H1 (cell line): ENCODE data around the gene NEURL4. TPM values are rescaled to one million over a fixed set of nuclear protein-coding genes. Genes with fewer than 3 reads are reported as not detected.

Source experiments
- CTCF ChIA-PET: fragments of 300-600 bp; sonication (Branson Sonifier 250); formaldehyde crosslinking; loops from one replicate; lab custom pipeline; 2021; ENCODE audit not compliant: partially characterized antibody; lab: Charles Lee
- POLR2A ChIA-PET: fragments of 300-600 bp; sonication (Branson Sonifier 250); formaldehyde crosslinking; loops from one replicate; lab custom pipeline; 2021; ENCODE audit warnings: inconsistent platforms; ENCODE audit not compliant: partially characterized antibody; lab: Charles Lee
- DNase-seq, 2 experiments: peaks; one replicate each; pipeline versions ENCODE4 v3.0.0 to v3.0.0-alpha.2; 2010 to 2022; ENCODE audit warnings: low spot score in 2 of 2, low read depth in 1 of 2, mixed read lengths in 1 of 2
- FAIRE-seq: peaks from 2 replicates; lab custom pipeline; 2011; peaks lifted over from hg19 to GRCh38; lab: Jason Lieb, UNC
- H2AFZ ChIP-seq: 2 replicates; pipeline ENCODE4 v1.8.1; 2012; ENCODE audit warnings: low read length, inconsistent platforms
- H2AK5ac ChIP-seq: 2 replicates; pipeline ENCODE4 v1.6.1; 2013; ENCODE audit warnings: low read depth, low read length
- H2BK120ac ChIP-seq: replicated peaks from 2 replicates; pipeline ENCODE3; 2013; ENCODE audit warnings: low read depth, low read length, inconsistent platforms
- H2BK12ac ChIP-seq: 2 replicates; pipeline ENCODE4 v1.6.1; 2013; ENCODE audit warnings: low read depth, low read length
- H2BK15ac ChIP-seq: 2 replicates; pipeline ENCODE4 v1.6.1; 2013; ENCODE audit warnings: low read length
- H2BK20ac ChIP-seq: 2 replicates; pipeline ENCODE4 v1.6.1; 2013; ENCODE audit warnings: low read length
- H2BK5ac ChIP-seq: 2 replicates; pipeline ENCODE4 v1.6.1; 2013; ENCODE audit warnings: low read depth, low read length
- H3K14ac ChIP-seq: 2 replicates; pipeline ENCODE4 v1.6.1; 2013; ENCODE audit warnings: inconsistent platforms; ENCODE audit not compliant: insufficient read length
- H3K18ac ChIP-seq: 2 replicates; pipeline ENCODE4 v1.6.1; 2013; ENCODE audit warnings: low read length; ENCODE audit errors: extremely low read depth
- H3K23ac ChIP-seq: 2 replicates; pipeline ENCODE4 v1.6.1; 2013; ENCODE audit warnings: inconsistent platforms; ENCODE audit not compliant: insufficient read length
- H3K23me2 ChIP-seq: 2 replicates; pipeline ENCODE4 v1.6.1; 2013; ENCODE audit warnings: low read depth, low read length
- H3K27ac ChIP-seq: 2 replicates; pipeline ENCODE4 v1.6.1; 2011; ENCODE audit warnings: low read depth, low read length, inconsistent platforms
- H3K27me3 ChIP-seq, 4 experiments: replicated peaks in 1 of 4; 1 replicate in 1 of 4; 2 replicates in 3 of 4; pipeline versions ENCODE4 v1.6.1 to v1.8.1; 2011 to 2013; ENCODE audit warnings: low read length in 3 of 4, mild to moderate bottlenecking in 3 of 4, inconsistent platforms in 2 of 4, mixed read lengths in 2 of 4, moderate library complexity in 1 of 4; ENCODE audit not compliant: control insufficient read depth in 3 of 4, insufficient read depth in 3 of 4; ENCODE audit errors: extremely low read depth in 1 of 4
- H3K36me3 ChIP-seq, 4 experiments: 2 replicates each; pipeline versions ENCODE4 v1.6.1 to v1.8.1; 2011 to 2013; ENCODE audit warnings: mild to moderate bottlenecking in 4 of 4, low read length in 3 of 4, moderate library complexity in 2 of 4, control low read depth in 1 of 4, inconsistent platforms in 1 of 4; ENCODE audit not compliant: insufficient read depth in 4 of 4, control insufficient read depth in 2 of 4
- H3K4ac ChIP-seq: replicated peaks from 2 replicates; pipeline ENCODE3; 2013; ENCODE audit warnings: low read length, low read depth, mixed read lengths, inconsistent platforms; ENCODE audit not compliant: insufficient read length
- H3K4me1 ChIP-seq, 4 experiments: replicated peaks in 1 of 4; 1 replicate in 1 of 4; 2 replicates in 3 of 4; pipeline versions ENCODE4 v1.6.1 to v1.8.1; 2011 to 2013; ENCODE audit warnings: low read length in 3 of 4, inconsistent platforms in 2 of 4, mixed read lengths in 1 of 4; ENCODE audit not compliant: insufficient read depth in 4 of 4, control insufficient read depth in 3 of 4
- H3K4me2 ChIP-seq, 2 experiments: 2 replicates each; pipeline versions ENCODE4 v1.6.1 to v1.8.1; 2011 to 2013; ENCODE audit warnings: low read depth in 2 of 2, low read length in 2 of 2, control low read depth in 1 of 2, inconsistent platforms in 1 of 2, mild to moderate bottlenecking in 1 of 2; ENCODE audit not compliant: insufficient read depth in 1 of 2
- H3K4me3 ChIP-seq, 4 experiments: fragments of 200-600, 300-600 bp in 1 of 4; sonication (generic), shearing (Covaris generic), sonication (Bioruptor Twin) in 1 of 4; 2 replicates each; pipeline versions ENCODE4 v1.5.1 to v1.8.1; 2011 to 2016; ENCODE audit warnings: low read length in 4 of 4, low read depth in 3 of 4, control low read depth in 2 of 4, inconsistent platforms in 2 of 4, mild to moderate bottlenecking in 2 of 4, mixed read lengths in 1 of 4, moderate library complexity in 1 of 4; ENCODE audit not compliant: insufficient read depth in 2 of 4; ENCODE audit errors: extremely low read depth in 1 of 4
- H3K56ac ChIP-seq: replicated peaks from 2 replicates; pipeline ENCODE3; 2013; ENCODE audit warnings: low read depth, mild to moderate bottlenecking, mixed read lengths, low read length, inconsistent platforms; ENCODE audit not compliant: insufficient read length
- H3K79me1 ChIP-seq: 2 replicates; pipeline ENCODE4 v1.6.1; 2013; ENCODE audit warnings: low read depth, low read length, control low read depth
- H3K79me2 ChIP-seq, 2 experiments: 2 replicates each; pipeline versions ENCODE4 v1.6.1 to v1.8.1; 2012 to 2013; ENCODE audit warnings: low read length in 2 of 2, mild to moderate bottlenecking in 2 of 2, inconsistent platforms in 1 of 2; ENCODE audit not compliant: insufficient read depth in 2 of 2, control insufficient read depth in 1 of 2
- H3K9ac ChIP-seq, 4 experiments: replicated peaks in 1 of 4; 1 replicate in 1 of 4; 2 replicates in 3 of 4; pipeline versions ENCODE4 v1.6.1 to v1.8.1; 2011 to 2013; ENCODE audit warnings: low read depth in 3 of 4, low read length in 3 of 4, control low read depth in 2 of 4, mild to moderate bottlenecking in 2 of 4, moderate library complexity in 2 of 4, inconsistent platforms in 1 of 4; ENCODE audit errors: extremely low read depth in 1 of 4
- H3K9me3 ChIP-seq, 2 experiments: 2 replicates each; pipeline versions ENCODE4 v1.6.1 to v1.8.1; 2012 to 2013; ENCODE audit warnings: mild to moderate bottlenecking in 2 of 2, moderate library complexity in 2 of 2, control low read depth in 1 of 2, inconsistent platforms in 1 of 2, low read depth in 1 of 2, low read length in 1 of 2, mixed read lengths in 1 of 2; ENCODE audit not compliant: insufficient read depth in 2 of 2
- H4K20me1 ChIP-seq, 2 experiments: replicated peaks in 1 of 2; 2 replicates each; pipeline versions ENCODE3 to v1.8.1; 2011 to 2013; ENCODE audit warnings: inconsistent platforms in 2 of 2, low read length in 2 of 2, mild to moderate bottlenecking in 1 of 2; ENCODE audit not compliant: insufficient read depth in 2 of 2, control insufficient read depth in 1 of 2
- H4K5ac ChIP-seq: 2 replicates; pipeline ENCODE4 v1.6.1; 2013; ENCODE audit warnings: low read length, low read depth, mixed read lengths, inconsistent platforms; ENCODE audit not compliant: insufficient read length
- H4K8ac ChIP-seq: 2 replicates; pipeline ENCODE4 v1.8.0; 2013; ENCODE audit warnings: mild to moderate bottlenecking, moderate library complexity, low read length, inconsistent platforms; ENCODE audit not compliant: insufficient read depth; ENCODE audit errors: extremely low read depth
- H4K91ac ChIP-seq: replicated peaks from 2 replicates; pipeline ENCODE3; 2013; ENCODE audit warnings: low read length, mixed read lengths, inconsistent platforms; ENCODE audit not compliant: insufficient read length
- ATF2 ChIP-seq: IDR thresholded peaks from 2 replicates; pipeline ENCODE4 v1.6.1; 2012; ENCODE audit warnings: low read length, inconsistent platforms
- ATF3 ChIP-seq: IDR thresholded peaks from 2 replicates; pipeline ENCODE4 v1.6.1; 2011; ENCODE audit warnings: low read depth, mild to moderate bottlenecking, low read length; ENCODE audit not compliant: insufficient read depth
- KDM4A ChIP-seq: IDR thresholded peaks from one replicate; pipeline ENCODE4 v1.7.1; 2012; ENCODE audit warnings: low read depth, mild to moderate bottlenecking, moderate library complexity, low read length, inconsistent platforms; ENCODE audit not compliant: severe bottlenecking
- POU5F1 ChIP-seq: IDR thresholded peaks from 2 replicates; pipeline ENCODE4 v1.6.1; 2011; ENCODE audit warnings: low read depth, mild to moderate bottlenecking, low read length, moderate library complexity
- ZNF274 ChIP-seq: IDR thresholded peaks from 2 replicates; pipeline ENCODE4 v1.7.0; 2012; ENCODE audit warnings: low read length, borderline replicate concordance; ENCODE audit errors: extremely low read depth
- WGBS, 2 experiments: shearing (Covaris generic) in 1 of 2; methylation state at CpG; one replicate each; pipeline versions ENCODE4 v1.1.6 to v1.1.7; 2013 to 2015; ENCODE audit warnings: low lambda C conversion rate in 2 of 2, mixed read lengths in 2 of 2, inconsistent platforms in 1 of 2, low coverage in 1 of 2, missing lambda C conversion rate in 1 of 2; ENCODE audit not compliant: insufficient replicate concordance in 2 of 2, insufficient coverage in 1 of 2, insufficient read length in 1 of 2; ENCODE audit errors: extremely low coverage in 1 of 2, missing lambda C conversion rate in 1 of 2; 5-methylcytosine and 5-hydroxymethylcytosine counted together
- polyA plus RNA-seq, 7 experiments: library from polyadenylated mRNA; depleted of rRNA in 3 of 7; stranded (reverse) in 5 of 7; unstranded in 2 of 7; fragments of >200 nt in 5 of 7; fragments of 200-250 nt in 2 of 7; gene quantifications; 1 replicate in 5 of 7; 2 replicates in 1 of 7; 4 replicates in 1 of 7; pipeline versions ENCODE4 v1.2.1 to v1.2.3, GENCODE V29; 2011 to 2013; ENCODE audit warnings: missing spikeins in 2 of 7, mixed read lengths in 2 of 7
- total RNA-seq: library from RNA; stranded (reverse); fragmentation: NEBNext Ultra II Directional; extraction: Animal tissue kit (Norgen Biotek cat#: 25700); gene quantifications from 2 replicates; pipeline ENCODE4 v1.2.1, GENCODE V29; 2021

NEURL4 gene
- total and polyA plus RNA-seq, 2 of the 8 experiments (the other 6 are each of a cell fraction or from before 2014, with no cell fraction given), result 29.6 to 46.8 TPM

GRCh38 chr17:7285679-7286078, 43.5 kb downstream of the NEURL4 start:
- H3K79me1 ChIP-seq, result no peaks in the 10 kb centered on the region
- TF ChIP-seq ZNF274, result no peak
- TF ChIP-seq ATF3, result no peak
- TF ChIP-seq KDM4A, result no peak
- TF ChIP-seq ATF2, result no peak
- no peak for TF ChIP-seq POU5F1
- TF ChIP-seq, all 59 proteins: peak for 0
- Histone ChIP-seq H3K27ac (no peak overlapping the region), H3K56ac (no peak overlapping the region), H3K14ac (no peak overlapping the region), H4K91ac (no peak overlapping the region), H2BK12ac (no peak overlapping the region), H3K18ac (no peak overlapping the region), H3K79me2 (no peaks in the 10 kb centered on the region), H3K9ac (no peak overlapping the region), H2BK120ac (no peak overlapping the region), H2BK20ac (no peak overlapping the region), H3K4me2 (no peak overlapping the region), H4K8ac (no peak overlapping the region), H3K36me3 (peaks cover 0 to 6% (median 3%) of the 10 kb centered on the region in 4 experiments; a peak in 3 of 8 replicates), H3K9me3 (no peaks in the 10 kb centered on the region), H2BK15ac (no peak overlapping the region), H3K4me3 (no peak overlapping the region), H4K20me1 (peaks cover 0 to 7% of the 10 kb centered on the region in 2 experiments), H2AK5ac (no peak overlapping the region), H2AFZ (no peak overlapping the region), H3K4me1 (peaks cover 0 to 13% (median 8%) of the 10 kb centered on the region in 4 experiments; a peak in 6 of 7 replicates), H3K27me3 (peaks cover 0 to 13% (median 7%) of the 10 kb centered on the region in 4 experiments; a peak in 6 of 7 replicates), H4K5ac (no peak overlapping the region), H3K23me2 (peaks cover 10% of the 10 kb centered on the region), H3K4ac (no peak overlapping the region), H2BK5ac (no peak overlapping the region), H3K23ac (no peak overlapping the region)
- CTCF ChIA-PET, result interaction anchor here (0.6 to 3.7 kb wide), 8 partner anchors 11 to 535 kb away, joined by 3 to 17 read pairs (median 4); no protein-coding TSS in a partner anchor
- 94% methylated on average over 12 of the region's 12 CpGs; no CpG with 5 or more reads in 1 of the 2 experiments for WGBS, 2 experiments
- DNase-seq, result no peak
- POLR2A ChIA-PET, result interaction anchor here (0.6 to 4.0 kb wide), 13 partner anchors 8 to 58 kb away, joined by 3 to 22 read pairs (median 7); partner anchors contain the start of genes ACAP1, DVL2 and GPS2
- FAIRE-seq, result no peak
